Stimulated activated CD8-positive, alpha-beta memory T cell treated with anti-CD3 and anti-CD28 coated beads, Interleukin-12 subunit alpha, Interleukin-12 subunit beta, amount 100 ng/mL, for 4 hours (primary cell): ENCODE measurements around the gene IL22.
"Not testable (repeated sequence)": the region's sequence is repeated elsewhere in the genome, so short reads cannot be mapped to it uniquely, and the experiment has no call there.

Source experiments
- DNase-seq: peaks from one replicate; pipeline ENCODE4 v3.0.0-alpha.2; 2020; ENCODE audit warnings: low read depth

Gene IL22

DNA sequence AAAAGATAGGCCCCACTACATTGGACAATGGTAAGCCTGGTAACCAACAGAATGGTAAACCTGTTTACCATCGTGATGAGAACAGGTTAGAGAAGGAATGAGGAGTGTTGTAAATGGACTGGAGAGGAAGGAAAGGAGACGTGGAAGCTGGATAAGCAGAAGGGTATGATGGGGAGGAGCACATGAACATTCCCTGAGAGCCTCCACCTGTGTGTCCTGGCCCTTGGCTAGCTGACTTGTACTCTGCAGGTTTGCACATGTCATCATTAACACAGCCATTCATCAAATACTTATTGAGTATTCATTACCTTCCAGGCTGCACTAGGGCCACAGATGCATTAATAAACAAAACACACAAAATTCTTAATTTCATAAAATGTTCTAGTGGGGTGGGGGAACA lies 23.4 kb downstream of the IL22 start:
- DNase-seq: no peak

DNA sequence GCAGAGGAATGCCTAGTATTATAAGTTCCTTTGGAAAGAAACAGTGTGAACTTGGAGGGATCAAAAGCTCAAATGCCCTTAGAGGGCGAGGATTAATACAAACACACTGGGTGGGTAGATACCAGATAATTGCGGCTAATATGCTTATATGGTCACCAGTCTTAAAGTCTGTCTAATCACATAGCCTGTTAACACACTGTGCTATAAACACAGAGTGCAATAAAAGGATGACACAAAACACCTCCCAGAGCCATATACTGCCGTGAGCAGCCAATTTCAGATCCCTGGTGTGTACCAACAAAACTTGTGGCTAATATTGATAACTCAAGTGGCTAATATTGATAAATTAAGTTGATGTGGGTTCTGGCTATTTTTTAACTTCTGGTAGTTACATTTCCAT lies 26.0 kb downstream of the IL22 start:
- no peak for DNase-seq

DNA sequence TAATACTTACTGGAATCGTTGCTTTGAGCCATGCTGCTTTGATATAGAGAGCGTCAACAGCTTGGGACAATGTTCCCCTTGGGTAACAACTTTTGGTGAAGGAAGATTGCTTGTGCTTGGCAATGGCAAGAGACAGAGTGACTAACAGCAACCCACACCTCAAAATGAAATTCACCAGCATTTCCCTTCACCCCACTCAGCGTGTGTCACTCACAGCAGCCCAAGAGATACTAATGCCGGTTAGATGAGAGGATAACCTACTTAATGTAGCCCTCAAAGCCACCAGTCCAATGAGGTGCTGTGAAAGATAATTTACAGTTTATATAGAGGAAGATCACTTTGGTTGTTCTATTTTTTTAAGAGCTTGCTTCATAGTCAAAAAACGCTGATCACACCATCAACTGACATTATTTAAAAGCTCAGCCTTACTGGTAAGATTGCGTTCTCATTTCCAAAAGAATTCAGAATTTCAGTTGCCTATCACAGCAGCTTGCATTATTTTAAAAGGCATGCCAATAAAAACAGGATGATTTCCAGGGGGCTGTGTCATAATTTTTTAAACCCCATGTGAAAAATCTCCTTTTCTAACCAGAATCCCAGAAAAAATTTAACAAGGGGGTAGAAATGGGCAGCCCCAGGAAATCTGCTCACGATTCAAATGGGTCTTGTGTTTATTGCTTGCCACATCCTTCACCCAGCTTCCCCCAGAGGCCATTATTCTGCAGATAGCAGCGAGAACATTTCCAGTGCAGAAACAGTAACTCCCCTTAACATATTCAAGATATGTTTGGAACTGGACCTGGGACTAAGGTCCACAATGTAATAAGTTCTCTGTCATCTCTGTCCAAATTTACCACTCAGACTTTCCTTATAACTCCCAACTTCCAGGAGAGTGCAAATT lies 27.6 kb downstream of the IL22 start, which contains the start of gene IL26:
Gene IL26 (minus strand): TSS at position 235 of the 901 bp plus-strand sequence. CDS start 54 bp downstream, at position 181.
- DNase-seq: no peak

DNA sequence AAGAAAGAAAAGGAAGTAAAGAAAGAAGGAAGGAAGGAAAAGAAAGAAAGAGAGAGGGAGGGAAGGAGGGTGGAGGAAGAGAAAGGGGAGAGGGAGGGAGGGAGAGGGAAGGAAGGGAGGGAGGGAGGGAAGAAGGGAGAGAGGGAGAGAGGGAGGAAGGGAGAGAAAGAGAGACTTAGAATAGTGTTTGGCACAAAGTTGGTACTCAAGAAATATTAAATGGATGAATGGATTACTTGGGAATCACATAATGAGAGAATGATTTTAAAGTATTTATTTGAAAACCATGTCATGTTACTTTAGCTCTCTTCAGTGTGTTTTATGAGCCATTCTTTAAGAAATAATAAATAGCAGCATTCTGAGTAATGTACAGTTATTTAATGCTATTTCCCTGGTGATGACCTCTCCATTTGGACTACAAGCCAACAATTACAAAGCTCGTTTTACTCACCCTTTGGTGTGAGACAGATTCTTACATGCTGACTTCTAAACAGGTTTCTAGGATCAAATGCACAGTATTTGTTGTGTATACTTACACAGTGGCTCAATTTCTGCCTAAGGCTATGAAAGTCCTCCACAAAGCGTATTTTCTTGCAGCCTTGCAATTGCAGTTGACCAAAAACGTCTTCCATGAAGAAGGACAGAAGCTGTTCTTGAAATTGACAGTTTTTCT lies 28.7 kb downstream of the IL22 start:
- no peak for DNase-seq

DNA sequence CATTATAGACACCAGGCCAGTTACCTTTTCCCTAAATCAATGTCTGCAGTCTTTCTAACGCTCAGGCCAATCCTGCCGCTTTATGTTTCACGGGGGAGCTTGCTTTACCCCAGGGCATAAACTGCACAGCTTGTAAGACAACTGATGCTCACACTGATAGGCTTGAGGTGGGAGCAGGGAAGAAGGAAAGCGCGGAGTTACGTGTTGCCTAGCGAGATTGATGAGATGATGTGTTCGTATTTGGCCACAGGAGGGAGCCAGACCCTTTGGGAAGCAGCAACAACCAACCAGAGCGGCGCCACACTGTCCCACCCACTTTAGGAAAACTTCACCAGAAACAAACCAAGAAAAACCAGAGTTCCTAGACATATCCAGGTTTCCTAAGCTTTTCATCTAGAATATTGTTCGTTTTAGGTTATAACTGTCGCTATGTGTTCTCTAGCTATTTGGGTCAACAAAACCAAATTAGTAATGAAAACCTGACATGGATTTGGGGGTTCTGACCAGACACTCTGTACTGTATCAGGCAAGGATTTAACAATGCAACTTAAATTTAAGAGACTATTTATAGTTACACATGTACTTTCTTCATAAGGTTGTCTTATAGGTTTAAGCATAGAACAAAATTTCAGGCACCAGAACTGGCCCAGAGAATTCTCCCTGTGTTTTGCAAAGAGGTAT lies 30.2 kb downstream of the IL22 start:
- DNase-seq: peak; percentile 24

DNA sequence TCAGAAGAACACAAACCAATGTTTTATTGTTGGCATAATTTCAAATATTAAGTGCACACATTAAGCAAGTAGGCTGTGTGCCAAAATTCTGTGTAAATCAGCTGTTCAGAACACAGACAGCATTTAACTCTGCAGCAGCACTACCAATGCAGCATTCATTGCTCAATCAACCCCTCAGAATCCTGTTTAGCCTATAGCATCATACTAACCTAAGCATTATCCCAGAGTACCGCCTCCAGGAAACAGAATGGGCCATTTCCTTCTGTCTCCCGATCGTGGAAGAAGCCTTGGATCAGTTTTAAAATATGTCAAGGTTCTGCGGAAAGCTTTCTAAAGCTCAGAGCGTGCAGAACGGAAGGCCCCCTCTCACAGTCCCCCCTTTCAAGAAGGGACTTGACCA lies 31.1 kb downstream of the IL22 start:
- no peak for DNase-seq

DNA sequence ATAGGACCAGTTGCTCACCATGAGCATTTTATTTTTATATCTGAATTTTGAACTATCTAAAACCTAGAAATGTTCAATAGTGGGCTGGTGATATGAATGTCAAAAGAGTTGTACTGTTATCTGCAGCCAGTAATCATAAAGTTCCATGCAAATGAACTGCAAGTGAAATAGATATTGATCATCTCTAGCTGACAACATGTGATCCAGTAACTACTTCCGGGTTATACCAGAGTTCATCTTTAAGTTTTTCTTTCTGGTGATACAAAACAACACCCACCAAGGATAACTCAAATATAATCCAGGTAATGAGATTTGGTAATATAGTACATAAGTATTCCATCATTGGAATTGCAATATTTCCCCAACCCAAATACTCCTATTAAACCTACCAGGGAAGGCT lies 31.9 kb downstream of the IL22 start:
- no peak for DNase-seq

DNA sequence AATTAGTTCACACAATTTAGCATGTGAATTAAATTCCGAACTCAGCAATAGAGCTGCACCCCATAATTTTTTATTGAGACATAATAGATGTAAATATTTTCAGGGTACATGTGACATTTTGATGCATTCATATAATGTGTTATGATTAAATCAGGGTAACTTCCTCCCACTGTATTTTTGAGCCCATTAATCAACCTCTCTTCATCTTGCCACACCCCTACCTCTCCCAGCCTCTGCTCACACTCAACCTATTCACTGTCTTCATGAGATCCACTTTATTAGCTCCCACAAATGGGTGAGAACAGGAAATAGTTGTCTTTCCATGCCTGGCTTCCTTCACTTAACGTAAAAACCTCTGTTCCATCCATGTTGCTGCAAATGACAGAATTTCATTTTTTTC lies 42.5 kb downstream of the IL22 start:
- no peak for DNase-seq

DNA sequence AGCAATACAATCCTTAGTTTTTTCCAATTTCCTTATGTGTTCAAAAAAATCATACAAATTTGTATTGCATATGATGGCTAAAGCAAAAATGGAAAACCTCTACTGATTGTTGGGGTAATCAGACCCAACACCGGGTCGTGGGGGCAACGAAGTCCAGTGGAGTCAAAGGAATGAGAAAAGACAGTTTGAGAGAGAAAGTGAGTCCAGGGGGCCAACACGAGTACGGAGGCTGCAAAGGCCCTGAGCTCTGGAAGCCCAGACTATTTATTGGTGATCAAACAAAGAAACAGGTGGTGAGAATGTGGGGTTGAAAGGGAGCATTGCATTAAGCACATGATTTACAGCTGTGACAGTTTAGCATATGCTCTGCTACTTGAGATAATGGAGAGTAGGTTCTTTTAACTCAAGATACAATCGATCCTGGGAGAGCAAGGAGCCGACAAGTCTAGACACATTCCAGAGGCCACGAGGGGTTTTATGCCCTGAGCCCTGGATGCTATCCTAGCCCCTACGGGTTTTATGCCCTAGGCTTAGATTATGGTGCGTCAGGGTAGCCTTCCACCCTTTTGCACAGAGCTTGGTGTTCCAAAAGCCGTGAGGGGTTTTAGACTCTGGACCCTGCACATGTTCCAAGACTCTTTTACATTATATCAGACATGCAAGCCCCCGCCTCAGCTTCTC lies 44.2 kb downstream of the IL22 start:
- not testable (repeated sequence) for DNase-seq

DNA sequence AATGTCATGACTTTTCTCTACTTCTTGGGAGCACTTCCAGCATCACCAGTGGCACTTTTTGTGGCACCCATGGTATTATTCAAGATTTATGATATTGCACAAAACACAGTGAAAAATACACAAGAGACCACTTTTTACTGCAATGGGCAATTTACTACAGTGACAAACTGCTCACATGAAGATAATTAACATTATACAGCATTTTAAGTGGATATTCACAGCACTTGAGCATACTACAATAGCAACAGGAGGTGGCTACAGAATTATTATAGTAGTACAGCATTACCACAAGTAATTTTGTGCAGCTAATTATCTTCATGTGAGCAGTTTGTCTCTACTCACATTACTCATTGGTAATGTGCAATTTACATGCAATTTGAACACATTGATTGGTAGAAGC lies 46.1 kb downstream of the IL22 start:
- DNase-seq: no peak

DNA sequence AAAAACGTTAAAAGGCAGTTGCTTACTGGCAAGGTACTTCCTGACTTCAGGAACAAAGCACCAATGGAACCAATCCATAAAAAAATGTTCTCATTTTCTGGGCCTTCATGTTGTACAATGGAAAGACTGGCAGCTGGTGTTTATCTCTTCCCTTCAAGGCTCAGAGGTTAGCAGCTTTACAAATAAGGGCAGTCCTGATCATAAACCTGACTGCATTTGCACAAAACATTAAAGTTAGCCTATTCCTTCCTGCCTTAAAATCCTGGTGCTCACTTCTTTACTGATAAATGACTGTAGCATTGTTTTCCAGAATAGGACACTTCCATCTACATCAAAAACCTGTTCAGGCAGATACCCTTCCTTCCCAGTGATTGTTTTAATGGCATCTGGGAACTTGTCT lies 47.0 kb downstream of the IL22 start:
- DNase-seq: no peak

DNA sequence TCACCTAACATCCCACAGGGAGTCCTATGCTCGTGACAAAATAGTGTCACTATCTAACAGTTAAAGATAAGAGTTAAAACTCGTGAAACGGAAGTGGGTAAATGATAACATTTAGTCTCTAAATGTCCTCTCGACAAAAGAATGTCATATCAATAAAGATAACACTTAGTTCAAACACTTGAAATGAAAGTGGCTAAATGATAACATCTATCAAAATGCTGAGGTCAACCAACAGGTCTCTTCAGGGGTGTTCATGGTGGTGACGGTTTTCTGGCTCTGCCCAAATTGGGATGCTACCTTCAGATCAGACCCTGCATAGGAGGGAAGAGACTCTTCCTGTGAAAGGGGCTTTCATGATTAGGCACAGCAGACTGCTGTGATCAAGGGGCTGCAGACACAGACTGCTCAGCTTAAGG lies 49.9 kb downstream of the IL22 start:
- no peak for DNase-seq

DNA sequence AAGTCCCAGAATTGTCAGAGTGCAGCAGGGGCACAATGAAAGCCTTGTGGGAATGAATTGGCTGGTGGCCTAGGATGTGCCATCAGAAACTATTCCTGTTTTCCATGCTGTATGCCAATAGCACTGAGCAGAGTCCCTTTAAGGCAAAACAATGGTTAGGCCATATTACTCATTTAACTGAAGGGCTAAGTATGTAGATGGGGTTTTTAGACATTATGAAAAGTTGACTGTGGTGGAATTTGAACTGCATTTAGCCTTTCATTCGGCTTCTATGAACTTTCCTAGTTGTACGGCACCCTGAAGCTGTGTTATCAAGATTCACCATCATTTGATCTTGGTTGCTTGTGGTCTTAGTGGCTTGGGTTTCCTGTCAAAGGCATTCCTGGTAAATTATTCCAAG lies 52.5 kb downstream of the IL22 start:
- no peak for DNase-seq

DNA sequence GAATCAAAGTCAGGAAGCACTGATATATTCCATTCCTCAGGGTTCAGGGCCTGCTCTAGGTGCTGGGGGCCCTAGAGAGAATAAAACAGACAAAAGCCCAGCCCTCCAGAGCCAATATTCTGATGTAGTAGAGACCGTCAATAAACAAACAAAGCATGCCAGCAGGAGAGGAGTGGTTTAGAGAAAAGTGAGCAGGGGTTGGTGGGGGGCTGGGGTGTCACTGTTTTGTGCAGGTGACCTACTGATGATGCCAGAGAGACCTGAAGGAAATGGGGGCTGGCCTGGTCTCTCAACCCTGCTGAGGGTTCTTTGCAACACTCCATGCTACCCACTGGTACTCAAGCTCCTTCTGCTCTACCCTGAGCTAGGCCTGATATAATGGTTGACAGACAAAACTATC lies 54.3 kb downstream of the IL22 start:
- no peak for DNase-seq

DNA sequence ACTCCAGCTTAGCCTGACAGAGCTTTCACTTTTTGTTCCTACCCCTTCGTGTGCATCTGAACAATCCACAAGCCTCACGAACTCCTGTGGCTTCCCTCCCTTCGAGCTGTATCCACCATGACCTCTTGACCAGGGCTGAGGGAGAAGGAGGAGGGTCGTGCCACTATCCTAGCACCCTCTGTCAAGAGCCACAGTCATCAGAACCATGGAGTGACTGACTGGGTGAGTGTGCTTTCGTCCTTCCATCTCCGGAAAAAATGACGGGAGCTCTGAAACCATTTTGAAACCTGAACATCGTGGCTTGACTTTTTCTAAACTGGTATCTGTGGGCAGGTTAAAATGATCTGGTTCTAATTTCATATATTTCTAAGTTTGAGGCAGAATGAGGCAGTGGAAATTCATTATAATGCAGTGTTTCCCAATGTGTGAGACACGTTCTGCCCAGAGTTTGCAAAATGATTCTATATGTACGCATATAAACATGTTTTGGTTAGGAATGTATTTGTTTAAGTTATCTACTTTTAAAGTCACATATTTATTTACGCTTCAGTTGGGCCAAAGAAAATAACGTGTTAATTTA lies 54.8 kb downstream of the IL22 start:
- DNase-seq: no peak
